Stimulated activated CD4-positive, alpha-beta T cell treated with anti-CD3 and anti-CD28 coated beads, Interleukin-1b, Interleukin-23, amount 100 ng/mL, for 4 hours (primary cell): ENCODE results near the gene DPYD.

ENCODE experiments used
- DNase-seq, 2 donors: peaks; one replicate each; pipeline ENCODE4 v3.0.0-alpha.2; 2020; ENCODE audit warnings: low read depth in 2 of 2

Gene DPYD

GRCh38 chr1:97920832-97921571 is at the start of gene DPYD:
Gene DPYD (minus strand): TSS chr1:97921034. CDS start chr1:97920922, 112 bp downstream.
- DNase-seq = peak; percentile 62 to 76

GRCh38 chr1:97960470-97960869 is 39.6 kb upstream of the DPYD start:
- DNase-seq = no peak

GRCh38 chr1:97947695-97948094 is 26.9 kb upstream of the DPYD start:
- DNase-seq = no peak

- no peak for DNase-seq
Measured at GRCh38 chr1:97943354-97943753, 22.5 kb upstream of the DPYD start.

- no peak for DNase-seq
Measured at GRCh38 chr1:97942161-97943123, 21.6 kb upstream of the DPYD start.

GRCh38 chr1:97938285-97938642 is 17.4 kb upstream of the DPYD start:
- no peak for DNase-seq

GRCh38 chr1:97936976-97937375 is 16.1 kb upstream of the DPYD start:
- no peak for DNase-seq

- no peak for DNase-seq
Measured at GRCh38 chr1:97934491-97934890, 13.7 kb upstream of the DPYD start.

- no peak for DNase-seq
Measured at GRCh38 chr1:97929874-97930851, 9.3 kb upstream of the DPYD start.

- no peak for DNase-seq
Measured at GRCh38 chr1:97926017-97926708, 5.3 kb upstream of the DPYD start.

- DNase-seq = no peak
Measured at GRCh38 chr1:97925151-97925550, 4.3 kb upstream of the DPYD start.

- no peak for DNase-seq
Measured at GRCh38 chr1:97923811-97924210, 3.0 kb upstream of the DPYD start.

- peak in 1 of 2 donors; percentile 46 for DNase-seq
Measured at GRCh38 chr1:97920276-97920831, 480 bp downstream of the DPYD start.

- DNase-seq = no peak
Measured at GRCh38 chr1:97919585-97920261, 1.1 kb downstream of the DPYD start.

- DNase-seq = no peak
Measured at GRCh38 chr1:97918961-97919360, 1.9 kb downstream of the DPYD start.

GRCh38 chr1:97913506-97914139 is 7.2 kb downstream of the DPYD start:
- DNase-seq = no peak

GRCh38 chr1:97911266-97912215 is 9.3 kb downstream of the DPYD start:
- no peak for DNase-seq

GRCh38 chr1:97909266-97909665 is 11.6 kb downstream of the DPYD start:
- no peak for DNase-seq

GRCh38 chr1:97907886-97908285 is 12.9 kb downstream of the DPYD start:
- no peak for DNase-seq
